HCT116 (cell line): ENCODE results near the gene SLC4A2. TPM values are rescaled to one million over a fixed set of nuclear protein-coding genes. Genes with fewer than 3 reads are reported as not detected.

Experiments used
- ATAC-seq: fragments of 200-7000 bp; cut with Tn5 transposase; 2 replicates; pipeline ENCODE4 v1.9.1; 2020; ENCODE audit warnings: mild to moderate bottlenecking, moderate library complexity
- BruUV-seq: library from RNA; stranded (reverse); fragments of 400-500 nt; replicated peaks from 2 replicates; lab custom pipeline; 2021; lab: Mats Ljungman, UMichigan
- CTCF ChIA-PET: fragments of 300-600 bp; sonication (Branson Sonifier 250); formaldehyde crosslinking; loops from one replicate; lab custom pipeline; 2021; ENCODE audit warnings: antibody characterized with exemption; lab: Charles Lee
- POLR2A ChIA-PET: fragments of 300-600, 350-600 bp; sonication (Branson Sonifier 250); formaldehyde crosslinking; loops from one replicate; lab custom pipeline; 2021; ENCODE audit warnings: antibody characterized with exemption; lab: Charles Lee
- RAD21 ChIA-PET, 2 experiments: fragments of 300-600 bp; sonication (Branson Sonifier 250); formaldehyde crosslinking; loops; one replicate each; lab custom pipeline; 2023; ENCODE audit warnings: low total read pairs in 2 of 2; ENCODE audit not compliant: uncharacterized antibody in 2 of 2, unreplicated experiment in 2 of 2, low non-redundant PET in 1 of 2; lab: Charles Lee
- DNase-seq: peaks from one replicate; pipeline ENCODE4 v3.0.0-alpha.2; 2010; ENCODE audit warnings: low read depth, low spot score
- H2AFZ ChIP-seq: fragments of 200-600 bp; shearing (Covaris generic), sonication (generic); 2 replicates; pipeline ENCODE4 v1.6.1; 2017; ENCODE audit warnings: low read depth, mixed run types, mixed read lengths, antibody characterized with exemption, low read length; ENCODE audit not compliant: poor library complexity, severe bottlenecking
- H3K27ac ChIP-seq: 2 replicates; pipeline ENCODE4 v1.5.1; 2012; ENCODE audit warnings: low read depth, low read length
- H3K27me3 ChIP-seq: fragments of 200-600 bp; sonication (generic); 2 replicates; pipeline ENCODE4 v1.6.1; 2016; ENCODE audit warnings: mixed run types, low read length, mixed read lengths; ENCODE audit not compliant: insufficient read depth
- H3K36me3 ChIP-seq, 2 experiments: fragments of 200-500 bp in 1 of 2; fragments of 200-600 bp in 1 of 2; sonication (Bioruptor generic) in 1 of 2; sonication (generic) in 1 of 2; 2 replicates each; pipeline versions ENCODE4 v1.5.1 to v1.6.1; 2014 to 2016; ENCODE audit warnings: low read length in 2 of 2, inconsistent platforms in 1 of 2, mixed read lengths in 1 of 2, mixed run types in 1 of 2; ENCODE audit not compliant: insufficient read depth in 2 of 2, control insufficient read depth in 1 of 2
- H3K4me1 ChIP-seq, 2 experiments: fragments of 200-600 bp in 1 of 2; sonication (generic) in 1 of 2; 2 replicates each; pipeline versions ENCODE4 v1.5.1 to v1.6.1; 2012 to 2017; ENCODE audit warnings: low read length in 2 of 2, inconsistent platforms in 1 of 2, mild to moderate bottlenecking in 1 of 2, mixed read lengths in 1 of 2, mixed run types in 1 of 2, moderate library complexity in 1 of 2; ENCODE audit not compliant: insufficient read depth in 2 of 2, control insufficient read depth in 1 of 2
- H3K4me2 ChIP-seq: fragments of 200-600 bp; sonication (generic); 2 replicates; pipeline ENCODE4 v1.6.1; 2017; ENCODE audit warnings: mixed run types, low read length, mixed read lengths
- H3K4me3 ChIP-seq, 2 experiments: fragments of 200-600 bp in 1 of 2; sonication (generic) in 1 of 2; replicated peaks in 1 of 2; 2 replicates each; pipeline ENCODE4 v1.5.1; 2011 to 2016; ENCODE audit warnings: low read length in 2 of 2, control low read depth in 1 of 2, low read depth in 1 of 2, mild to moderate bottlenecking in 1 of 2, mixed read lengths in 1 of 2, mixed run types in 1 of 2
- H3K79me2 ChIP-seq: fragments of 200-600 bp; sonication (generic); 2 replicates; pipeline ENCODE4 v1.6.1; 2017; ENCODE audit warnings: mild to moderate bottlenecking, mixed run types, low read length, moderate library complexity, mixed read lengths; ENCODE audit not compliant: insufficient read depth
- H3K9ac ChIP-seq: fragments of 200-600 bp; sonication (generic); 2 replicates; pipeline ENCODE4 v1.6.1; 2016; ENCODE audit warnings: low read length, mixed read lengths
- H3K9me2 ChIP-seq: fragments of 200-600 bp; sonication (generic), shearing (Covaris generic); 2 replicates; pipeline ENCODE4 v1.6.1; 2017; ENCODE audit warnings: mixed run types, mild to moderate bottlenecking, moderate library complexity; ENCODE audit not compliant: insufficient read depth
- H3K9me3 ChIP-seq, 2 experiments: fragments of 200-500 bp in 1 of 2; fragments of 200-600 bp in 1 of 2; sonication (Bioruptor generic) in 1 of 2; sonication (generic) in 1 of 2; 2 replicates each; pipeline ENCODE4 v1.6.1; 2014 to 2017; ENCODE audit warnings: low read length in 2 of 2, mixed read lengths in 2 of 2, inconsistent platforms in 1 of 2, low read depth in 1 of 2, mild to moderate bottlenecking in 1 of 2, mixed run types in 1 of 2, moderate library complexity in 1 of 2; ENCODE audit not compliant: control insufficient read depth in 1 of 2, insufficient read depth in 1 of 2
- H4K20me1 ChIP-seq: fragments of 200-600 bp; sonication (generic), shearing (Covaris generic); 2 replicates; pipeline ENCODE4 v1.6.1; 2017; ENCODE audit warnings: mixed run types, mild to moderate bottlenecking, moderate library complexity; ENCODE audit not compliant: insufficient read depth
- ATF3 ChIP-seq: IDR thresholded peaks from 2 replicates; pipeline ENCODE4 v1.6.1; 2012
- CEBPB ChIP-seq: IDR thresholded peaks from 2 replicates; pipeline ENCODE4 v1.6.1; 2012; ENCODE audit warnings: low read depth
- ELF1 ChIP-seq: IDR thresholded peaks from 2 replicates; pipeline ENCODE4 v1.6.1; 2012; ENCODE audit warnings: low read depth, borderline replicate concordance
- EZH2 ChIP-seq: fragments of 200-600 bp; sonication (generic); IDR thresholded peaks from 2 replicates; pipeline ENCODE4 v1.6.1; 2017; ENCODE audit warnings: antibody characterized with exemption, mixed run types
- FOSL1 ChIP-seq: IDR thresholded peaks from 2 replicates; pipeline ENCODE4 v1.6.1; 2012; ENCODE audit warnings: low read depth
- POLR2AphosphoS5 ChIP-seq: IDR thresholded peaks from 2 replicates; pipeline ENCODE4 v1.6.1; 2011; ENCODE audit warnings: mild to moderate bottlenecking, low read depth, low read length, moderate library complexity
- RAD21 ChIP-seq: IDR thresholded peaks from 2 replicates; pipeline ENCODE4 v1.6.1; 2012; ENCODE audit warnings: low read depth, mild to moderate bottlenecking
- REST ChIP-seq: IDR thresholded peaks from 2 replicates; pipeline ENCODE4 v1.6.1; 2012; ENCODE audit warnings: low read depth
- SIN3A ChIP-seq: IDR thresholded peaks from 2 replicates; pipeline ENCODE4 v1.6.1; 2012; ENCODE audit warnings: low read depth
- SRF ChIP-seq: IDR thresholded peaks from 2 replicates; pipeline ENCODE4 v1.6.1; 2012; ENCODE audit warnings: low read depth
- TCF7L2 ChIP-seq: IDR thresholded peaks from 2 replicates; pipeline ENCODE4 v1.7.0; 2011; ENCODE audit warnings: borderline replicate concordance, inconsistent platforms; ENCODE audit not compliant: insufficient read depth, insufficient read length; ENCODE audit errors: extremely low read depth
- ZFX ChIP-seq: fragments of 450-650 bp; IDR thresholded peaks from 2 replicates; pipeline ENCODE4 v1.6.1; 2017
- intact Hi-C: fragments of 100-400 bp; cut with micrococcal nuclease; formaldehyde crosslinking; loops from 2 replicates; pipeline ENCODE4 v1.10.0; 2022
- total RNA-seq: library from RNA; stranded (reverse); gene quantifications from one replicate; pipeline ENCODE4 v1.2.1, GENCODE V29; 2021; ENCODE audit not compliant: unreplicated experiment
- TF ChIP-seq, protein P1 (sequence below), 3 experiments: fragments of 200-600 bp in 1 of 3; sonication (generic) in 1 of 3; IDR thresholded peaks in 2 of 3; conservative IDR thresholded peaks in 1 of 3; 2 replicates each; pipeline ENCODE4 v1.5.1; 2012 to 2017; ENCODE audit warnings: low read depth in 2 of 3, low read length in 2 of 3, antibody characterized with exemption in 1 of 3, borderline replicate concordance in 1 of 3, control low read depth in 1 of 3, mild to moderate bottlenecking in 1 of 3, mixed read lengths in 1 of 3, mixed run types in 1 of 3, moderate library complexity in 1 of 3; ENCODE audit not compliant: insufficient read depth in 1 of 3

SLC4A2 gene
- total RNA-seq, 1 experiment from 2014 or later, result 240 TPM

DNA sequence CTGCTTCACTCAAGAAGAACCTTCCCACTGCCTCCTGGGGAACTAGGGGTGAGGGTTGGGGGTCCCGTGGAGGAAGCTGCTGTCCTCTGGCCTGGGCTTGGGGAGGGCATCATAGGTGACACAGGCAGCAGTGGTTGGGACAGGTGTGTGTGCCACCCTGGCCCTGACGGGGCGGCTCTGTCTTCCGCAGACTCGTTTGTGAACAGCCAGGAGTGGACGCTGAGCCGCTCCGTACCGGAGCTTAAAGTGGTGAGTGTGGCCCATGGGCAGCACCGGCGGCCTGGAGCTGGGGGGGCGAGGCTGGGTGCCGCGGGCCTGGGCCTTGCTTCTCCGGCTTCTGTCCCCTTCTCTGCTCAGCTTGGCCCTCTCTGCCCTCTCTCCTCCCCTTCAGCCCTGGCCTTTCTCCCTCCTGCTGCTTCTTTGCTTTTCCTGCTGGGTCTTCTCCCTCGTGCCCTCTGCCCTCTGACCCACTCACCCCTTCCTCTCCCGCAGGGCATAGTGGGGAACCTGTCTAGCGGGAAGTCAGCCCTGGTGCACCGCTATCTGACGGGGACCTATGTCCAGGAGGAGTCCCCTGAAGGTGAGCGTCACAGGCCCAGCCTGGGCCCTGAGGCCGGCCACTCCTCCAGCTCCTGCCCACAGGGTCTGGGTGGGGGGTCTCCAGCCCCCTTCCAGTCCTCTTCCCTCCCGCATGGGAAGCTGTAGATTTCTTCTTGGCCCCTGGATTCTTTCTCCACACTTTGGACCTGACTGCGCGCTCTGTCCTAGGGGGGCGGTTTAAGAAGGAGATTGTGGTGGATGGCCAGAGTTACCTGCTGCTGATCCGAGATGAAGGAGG lies 57.4 kb downstream of the SLC4A2 start:
- peak overlapping the region; percentile 48 to 68 for H3K4me3 ChIP-seq
- DNase-seq, result no peak
- no peak for TF ChIP-seq RAD21
- peak overlapping the region; percentile 99 for H3K4me2 ChIP-seq
- ChIA-PET POLR2A (interaction anchor here (1.0 to 1.4 kb wide), 3 partner anchors 31 to 55 kb away, joined by 3 to 7 read pairs (median 4); partner anchors contain the start of gene AGAP3), RAD21 (no interaction called here), CTCF (interaction anchor here (1.1 to 1.7 kb wide), 4 partner anchors 7 to 108 kb away, joined by 3 to 5 read pairs (median 4); no protein-coding TSS in a partner anchor)
- H2AFZ ChIP-seq, result no peak overlapping the region
- peak overlapping the region; percentile 82 for H3K27ac ChIP-seq
- no peaks in the 10 kb centered on the region for H4K20me1 ChIP-seq
- no peaks in the 10 kb centered on the region for H3K27me3 ChIP-seq
- H3K9me2 ChIP-seq, result no peaks in the 10 kb centered on the region
- H3K79me2 ChIP-seq, result peaks cover 56% of the 10 kb centered on the region
- no TSS peak for BruUV-seq
- H3K36me3 ChIP-seq, result peaks cover 4 to 24% of the 10 kb centered on the region in 2 experiments; a peak in 3 of 4 replicates
- H3K9ac ChIP-seq, result peak overlapping the region; percentile 64
- H3K4me1 ChIP-seq, result peaks cover 27 to 43% of the 10 kb centered on the region in 2 experiments
- intact Hi-C loops, result no loop called here
- no peak for ATAC-seq
- no peaks in the 10 kb centered on the region for H3K9me3 ChIP-seq

DNA sequence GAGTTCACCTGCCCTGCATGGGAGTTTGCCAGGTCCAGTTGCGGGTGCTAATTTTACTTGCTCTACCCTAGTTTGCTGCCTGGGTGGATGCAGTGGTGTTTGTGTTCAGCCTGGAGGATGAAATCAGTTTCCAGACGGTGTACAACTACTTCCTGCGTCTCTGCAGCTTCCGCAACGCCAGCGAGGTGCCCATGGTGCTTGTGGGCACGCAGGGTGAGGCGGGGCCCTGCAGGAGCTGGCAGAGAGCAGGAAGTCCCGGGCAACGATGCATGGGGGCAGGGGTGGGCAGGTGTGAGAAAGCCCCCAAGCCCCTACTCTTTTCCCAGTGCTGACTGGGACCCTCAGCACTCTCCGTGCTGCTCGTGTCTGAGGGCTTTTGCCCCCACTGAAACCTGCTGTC lies 58.2 kb downstream of the SLC4A2 start:
- ChIA-PET RAD21 (no interaction called here), CTCF (interaction anchor here (1.3 kb wide), 1 partner anchor 89 kb away, joined by 3 read pairs; the partner anchor contains the start of gene ABCB8), POLR2A (interaction anchor here (0.5 kb wide), 1 partner anchor 21 kb away, joined by 4 read pairs; no protein-coding TSS in a partner anchor)
- H3K36me3 ChIP-seq, result peaks cover 4 to 24% of the 10 kb centered on the region in 2 experiments; a peak in 3 of 4 replicates
- H3K27ac ChIP-seq, result peak overlapping the region; percentile 82; the same call in 1 of the 2 replicates
- H2AFZ ChIP-seq, result no peak overlapping the region
- peaks cover 48% of the 10 kb centered on the region for H3K79me2 ChIP-seq
- no peaks in the 10 kb centered on the region for H3K27me3 ChIP-seq
- no peaks in the 10 kb centered on the region for H4K20me1 ChIP-seq
- H3K9me2 ChIP-seq, result no peaks in the 10 kb centered on the region
- DNase-seq (no peak), ATAC-seq (no peak)
- no peak overlapping the region for H3K9ac ChIP-seq
- intact Hi-C loops, result no loop called here
- BruUV-seq, result no TSS peak
- H3K4me2 ChIP-seq, result no peak overlapping the region
- no peaks in the 10 kb centered on the region for H3K9me3 ChIP-seq
- H3K4me1 ChIP-seq, result peaks cover 21 to 36% of the 10 kb centered on the region in 2 experiments
- no peak overlapping the region for H3K4me3 ChIP-seq
- TF ChIP-seq SRF, result no peak
- no peak for TF ChIP-seq ATF3
- no peak for TF ChIP-seq CEBPB
- no peak for TF ChIP-seq REST
- TF ChIP-seq TCF7L2, result no peak
- no peak for TF ChIP-seq ZFX
- TF ChIP-seq, protein P1, sequence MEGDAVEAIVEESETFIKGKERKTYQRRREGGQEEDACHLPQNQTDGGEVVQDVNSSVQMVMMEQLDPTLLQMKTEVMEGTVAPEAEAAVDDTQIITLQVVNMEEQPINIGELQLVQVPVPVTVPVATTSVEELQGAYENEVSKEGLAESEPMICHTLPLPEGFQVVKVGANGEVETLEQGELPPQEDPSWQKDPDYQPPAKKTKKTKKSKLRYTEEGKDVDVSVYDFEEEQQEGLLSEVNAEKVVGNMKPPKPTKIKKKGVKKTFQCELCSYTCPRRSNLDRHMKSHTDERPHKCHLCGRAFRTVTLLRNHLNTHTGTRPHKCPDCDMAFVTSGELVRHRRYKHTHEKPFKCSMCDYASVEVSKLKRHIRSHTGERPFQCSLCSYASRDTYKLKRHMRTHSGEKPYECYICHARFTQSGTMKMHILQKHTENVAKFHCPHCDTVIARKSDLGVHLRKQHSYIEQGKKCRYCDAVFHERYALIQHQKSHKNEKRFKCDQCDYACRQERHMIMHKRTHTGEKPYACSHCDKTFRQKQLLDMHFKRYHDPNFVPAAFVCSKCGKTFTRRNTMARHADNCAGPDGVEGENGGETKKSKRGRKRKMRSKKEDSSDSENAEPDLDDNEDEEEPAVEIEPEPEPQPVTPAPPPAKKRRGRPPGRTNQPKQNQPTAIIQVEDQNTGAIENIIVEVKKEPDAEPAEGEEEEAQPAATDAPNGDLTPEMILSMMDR (IDR thresholded peaks at IDR 0.05 in 2 of 3, conservative IDR thresholded peaks at IDR 0.05 in 1 of 3; ENCODE audit: borderline replicate concordance in 1 of 3, insufficient read depth in 1 of 3, low read depth in 2 of 3, low read length in 2 of 3), result no peak
- no peak for TF ChIP-seq ELF1
- TF ChIP-seq FOSL1, result no peak
- TF ChIP-seq POLR2AphosphoS5, result no peak
- no peak for TF ChIP-seq SIN3A
- TF ChIP-seq EZH2, result no peak
